A673 (cell line): ENCODE measurements around the gene DLX4. TPM values are rescaled to one million over a fixed set of nuclear protein-coding genes. Genes with fewer than 3 reads are reported as not detected.

Source experiments
- BruUV-seq: library from RNA; stranded (reverse); fragments of 400-500 nt; replicated peaks from 2 replicates; lab custom pipeline; 2021; lab: Mats Ljungman, UMichigan
- CTCF ChIA-PET: fragments of 300-600 bp; sonication (Branson Sonifier 250); formaldehyde crosslinking; loops from one replicate; lab custom pipeline; 2022; ENCODE audit warnings: antibody characterized with exemption; lab: Charles Lee
- POLR2A ChIA-PET: fragments of 300-600 bp; sonication (Branson Sonifier 250); formaldehyde crosslinking; loops from one replicate; lab custom pipeline; 2022; ENCODE audit warnings: antibody characterized with exemption; ENCODE audit not compliant: low non-redundant PET; lab: Charles Lee
- DNase-seq: peaks from one replicate; pipeline ENCODE4 v3.0.0-alpha.2; 2015; ENCODE audit warnings: low spot score
- H3K27ac ChIP-seq: fragments of 200-600 bp; sonication (generic); 2 replicates; pipeline ENCODE4 v1.5.1; 2016; ENCODE audit warnings: mixed run types, low read depth, mild to moderate bottlenecking, mixed read lengths, antibody characterized with exemption, low read length; ENCODE audit not compliant: poor library complexity, severe bottlenecking
- H3K27me3 ChIP-seq: fragments of 200-600 bp; sonication (generic); replicated peaks from 2 replicates; pipeline ENCODE4 v1.6.1; 2017; ENCODE audit warnings: mixed run types, low read depth, mild to moderate bottlenecking, mixed read lengths, antibody characterized with exemption, low read length; ENCODE audit not compliant: insufficient read depth, poor library complexity
- H3K36me3 ChIP-seq: fragments of 200-600 bp; sonication (generic); 2 replicates; pipeline ENCODE4 v1.6.1; 2016; ENCODE audit warnings: mixed run types, mild to moderate bottlenecking, mixed read lengths, antibody characterized with exemption, low read length; ENCODE audit not compliant: insufficient read depth, poor library complexity, severe bottlenecking
- H3K4me1 ChIP-seq: fragments of 200-600 bp; sonication (generic); 2 replicates; pipeline ENCODE4 v1.6.1; 2017; ENCODE audit warnings: mixed run types, mild to moderate bottlenecking, mixed read lengths, antibody characterized with exemption, low read length; ENCODE audit not compliant: insufficient read depth, poor library complexity, severe bottlenecking
- H3K4me3 ChIP-seq: fragments of 200-600 bp; sonication (generic); 2 replicates; pipeline ENCODE4 v1.5.1; 2016; ENCODE audit warnings: low read depth, mixed run types, mild to moderate bottlenecking, mixed read lengths, low read length; ENCODE audit not compliant: poor library complexity, severe bottlenecking
- H3K9me3 ChIP-seq: fragments of 200-600 bp; sonication (generic); 2 replicates; pipeline ENCODE4 v1.6.1; 2016; ENCODE audit warnings: mixed run types, low read depth, mild to moderate bottlenecking, mixed read lengths, antibody characterized with exemption, low read length; ENCODE audit not compliant: poor library complexity, severe bottlenecking
- EZH2 ChIP-seq: fragments of 200-600 bp; sonication (generic); IDR thresholded peaks from 2 replicates; pipeline ENCODE4 v1.6.1; 2017; ENCODE audit warnings: borderline replicate concordance, low read depth, mild to moderate bottlenecking, mixed read lengths, antibody characterized with exemption, low read length; ENCODE audit not compliant: poor library complexity, severe bottlenecking
- intact Hi-C: fragments of 100-400 bp; cut with micrococcal nuclease; formaldehyde crosslinking; loops from one replicate; pipeline ENCODE4 v1.10.0; 2022; ENCODE audit not compliant: unreplicated experiment
- total RNA-seq: library from RNA; stranded (reverse); gene quantifications from 2 replicates; pipeline ENCODE4 v1.2.3, GENCODE V29; 2021
- TF ChIP-seq, protein P1 (sequence below): fragments of 300-800, 200-600 bp; sonication (generic); conservative IDR thresholded peaks from 2 replicates; pipeline ENCODE4 v1.5.1; 2017; ENCODE audit warnings: low read depth, mild to moderate bottlenecking, antibody characterized with exemption, low read length, moderate library complexity, mixed read lengths

Gene DLX4
- total RNA-seq, 1 experiment from 2014 or later: 0.82 TPM

DNA sequence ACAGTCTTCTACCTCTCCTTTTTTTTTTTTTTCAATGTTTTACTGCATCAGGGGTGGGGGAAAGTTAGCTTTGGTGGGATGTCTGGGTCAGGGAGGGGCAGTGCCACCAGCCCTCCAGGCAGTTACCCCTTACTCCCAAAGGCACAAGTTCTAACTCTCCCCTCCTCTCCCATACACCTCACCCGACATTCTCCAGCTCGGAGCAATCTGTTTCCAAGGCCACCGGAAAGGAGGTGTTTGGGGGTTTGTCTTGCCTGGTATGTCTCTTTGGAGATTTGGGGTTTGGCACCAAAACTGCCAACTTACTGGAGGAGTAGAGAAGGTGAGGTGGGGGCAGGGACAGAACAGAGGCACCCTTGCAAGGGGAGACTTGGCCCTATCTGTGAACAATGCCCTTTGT, 21.3 kb downstream of the DLX4 start:
- DNase-seq: no peak
- intact Hi-C loops: no loop called here
- H3K9me3 ChIP-seq: no peaks in the 10 kb centered on the region
- peaks cover 68% of the 10 kb centered on the region for H3K27me3 ChIP-seq
- TF ChIP-seq EZH2: no peak
- ChIA-PET CTCF (interaction anchor here (0.7 kb wide), 1 partner anchor 290 kb away, joined by 3 read pairs; no protein-coding TSS in a partner anchor), POLR2A (no interaction called here)
- H3K4me1 ChIP-seq: peaks cover 3% of the 10 kb centered on the region
- no peak overlapping the region for H3K4me3 ChIP-seq
- H3K36me3 ChIP-seq: no peaks in the 10 kb centered on the region
- no peak overlapping the region for H3K27ac ChIP-seq
- BruUV-seq: no TSS peak

DNA sequence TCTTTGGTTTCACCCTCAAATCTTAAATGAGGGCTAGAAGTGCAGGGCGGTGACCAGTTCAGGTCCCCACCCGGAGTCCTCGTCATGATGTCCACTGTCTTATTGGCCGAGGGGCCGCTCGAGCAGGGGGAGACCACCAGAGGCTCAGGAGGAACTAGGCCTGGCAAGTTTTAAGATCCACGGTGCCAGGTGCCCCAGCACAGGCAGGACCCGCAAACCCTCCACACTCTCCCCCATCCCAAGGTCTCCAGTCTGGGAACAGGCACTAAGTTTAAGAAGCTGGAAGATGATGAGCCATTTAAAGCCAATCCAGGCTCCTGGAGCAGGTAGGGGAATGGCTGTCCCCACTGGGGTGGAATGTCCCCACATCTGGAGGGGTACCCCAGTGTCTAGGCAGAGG, 21.9 kb downstream of the DLX4 start:
- intact Hi-C loops: no loop called here
- H3K4me1 ChIP-seq: peaks cover 3% of the 10 kb centered on the region
- BruUV-seq: no TSS peak
- H3K36me3 ChIP-seq: no peaks in the 10 kb centered on the region
- DNase-seq: no peak
- H3K27me3 ChIP-seq: peaks cover 74% of the 10 kb centered on the region
- no peak overlapping the region for H3K4me3 ChIP-seq
- TF ChIP-seq, protein P1, sequence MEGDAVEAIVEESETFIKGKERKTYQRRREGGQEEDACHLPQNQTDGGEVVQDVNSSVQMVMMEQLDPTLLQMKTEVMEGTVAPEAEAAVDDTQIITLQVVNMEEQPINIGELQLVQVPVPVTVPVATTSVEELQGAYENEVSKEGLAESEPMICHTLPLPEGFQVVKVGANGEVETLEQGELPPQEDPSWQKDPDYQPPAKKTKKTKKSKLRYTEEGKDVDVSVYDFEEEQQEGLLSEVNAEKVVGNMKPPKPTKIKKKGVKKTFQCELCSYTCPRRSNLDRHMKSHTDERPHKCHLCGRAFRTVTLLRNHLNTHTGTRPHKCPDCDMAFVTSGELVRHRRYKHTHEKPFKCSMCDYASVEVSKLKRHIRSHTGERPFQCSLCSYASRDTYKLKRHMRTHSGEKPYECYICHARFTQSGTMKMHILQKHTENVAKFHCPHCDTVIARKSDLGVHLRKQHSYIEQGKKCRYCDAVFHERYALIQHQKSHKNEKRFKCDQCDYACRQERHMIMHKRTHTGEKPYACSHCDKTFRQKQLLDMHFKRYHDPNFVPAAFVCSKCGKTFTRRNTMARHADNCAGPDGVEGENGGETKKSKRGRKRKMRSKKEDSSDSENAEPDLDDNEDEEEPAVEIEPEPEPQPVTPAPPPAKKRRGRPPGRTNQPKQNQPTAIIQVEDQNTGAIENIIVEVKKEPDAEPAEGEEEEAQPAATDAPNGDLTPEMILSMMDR: no peak
- TF ChIP-seq EZH2: no peak
- no peaks in the 10 kb centered on the region for H3K9me3 ChIP-seq
- ChIA-PET CTCF (interaction anchor here (0.6 kb wide), 1 partner anchor 51 kb away, joined by 4 read pairs; no protein-coding TSS in a partner anchor), POLR2A (no interaction called here)
- H3K27ac ChIP-seq: no peak overlapping the region

DNA sequence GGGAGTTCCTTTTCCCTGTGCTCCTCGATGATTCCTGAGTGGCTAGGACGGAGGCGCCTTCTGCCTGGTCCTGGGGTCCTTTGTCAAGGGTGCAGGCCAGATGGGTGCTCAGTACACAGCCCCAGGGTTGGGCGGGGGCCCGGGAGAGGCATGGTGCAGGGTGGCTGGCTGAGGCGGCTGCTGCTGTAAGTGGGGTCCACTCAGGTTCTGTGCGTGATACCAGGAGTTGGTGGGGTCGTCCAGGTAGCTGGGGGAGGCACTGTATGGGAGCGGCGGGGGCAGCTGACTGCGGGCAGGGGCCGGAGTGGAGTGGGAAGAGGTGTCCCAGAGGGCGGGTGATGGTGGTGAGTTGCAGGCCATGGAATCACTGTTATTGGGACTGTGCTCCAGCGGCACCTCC, 22.4 kb downstream of the DLX4 start:
- Histone ChIP-seq H3K4me1 (peaks cover 3% of the 10 kb centered on the region), H3K27ac (no peak overlapping the region), H3K27me3 (peaks cover 76% of the 10 kb centered on the region), H3K36me3 (no peaks in the 10 kb centered on the region), H3K4me3 (no peak overlapping the region), H3K9me3 (no peaks in the 10 kb centered on the region)
- no peak for TF ChIP-seq EZH2
- TF ChIP-seq, protein P1: no peak
- BruUV-seq: no TSS peak
- ChIA-PET POLR2A (no interaction called here), CTCF (interaction anchor here (0.6 kb wide), 1 partner anchor 52 kb away, joined by 4 read pairs; no protein-coding TSS in a partner anchor)
- DNase-seq: no peak
- intact Hi-C loops: no loop called here
